GM21390 (cell line): ENCODE results near the gene RNF166.
"Not testable (repeated sequence)": the region's sequence is repeated elsewhere in the genome, so short reads cannot be mapped to it uniquely, and the experiment has no call there.

Experiments
- ATAC-seq: cut with Tn5 transposase; IDR thresholded peaks from one replicate; pipeline ENCODE4 v1.9.1; 2021; ENCODE audit not compliant: unreplicated experiment

Gene RNF166

GRCh38 chr16:88678224-88678979, 27.8 kb downstream of the RNF166 start:
- no peak for ATAC-seq

DNA sequence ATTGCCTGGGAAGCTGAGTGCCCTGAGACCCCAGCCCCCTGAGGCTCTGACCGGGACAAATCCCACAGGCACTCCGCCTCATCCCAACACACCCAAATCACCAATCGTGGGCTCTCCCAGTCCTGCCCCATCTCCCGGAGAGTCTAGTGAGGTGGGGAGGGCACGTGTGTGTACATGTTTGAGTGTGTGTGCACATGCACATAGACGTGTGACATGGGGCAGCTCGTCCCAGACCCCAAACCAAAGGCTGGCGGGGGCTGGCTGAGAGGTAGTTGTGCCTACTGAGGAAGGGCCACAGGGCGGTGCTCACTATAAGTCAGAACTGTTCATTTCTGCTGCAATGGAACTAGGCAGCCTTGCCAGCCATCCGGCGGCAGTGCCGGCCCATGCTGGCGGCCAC, 28.5 kb downstream of the RNF166 start:
- ATAC-seq: no peak

DNA sequence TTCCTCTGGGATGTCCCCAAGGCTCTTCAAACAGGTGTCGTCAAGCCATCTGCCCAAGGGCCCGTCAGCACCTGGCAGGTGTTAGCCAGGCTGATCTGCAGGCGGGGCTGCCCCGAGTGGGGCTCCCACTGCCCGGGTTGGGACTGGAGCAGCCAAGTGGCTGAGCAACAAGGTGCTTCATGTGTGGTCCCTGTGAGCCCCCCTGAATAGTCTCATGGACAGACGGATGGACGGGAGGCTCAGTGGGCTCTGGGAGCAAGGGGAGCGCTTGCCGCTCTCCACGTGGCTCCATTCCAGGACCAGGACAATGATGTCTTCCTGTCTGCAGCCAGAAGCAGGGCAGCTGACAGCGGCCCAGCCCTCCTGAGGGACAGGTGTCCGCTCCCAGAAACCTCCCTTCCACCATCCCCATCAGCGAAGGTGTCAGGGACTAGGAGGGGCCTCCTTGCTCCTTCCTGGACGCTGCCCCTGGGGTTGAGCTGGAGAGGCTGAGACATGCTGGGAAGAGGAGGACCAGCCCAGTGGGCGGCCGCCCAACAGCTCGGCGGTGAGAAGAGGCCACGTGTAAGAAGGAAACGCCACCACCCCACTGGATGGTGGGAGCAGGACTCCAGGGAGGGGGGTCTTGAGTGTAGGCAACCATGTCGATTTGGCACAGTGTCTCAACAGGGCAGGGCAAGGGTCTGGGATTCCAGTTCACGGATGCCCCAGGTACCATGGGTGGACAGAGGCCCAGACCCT, 29.5 kb downstream of the RNF166 start:
- no peak for ATAC-seq

- no peak for ATAC-seq
These were observed 32.4 kb downstream of the RNF166 start for GRCh38 chr16:88673716-88674379.

GRCh38 chr16:88672776-88673175, 33.4 kb downstream of the RNF166 start:
- ATAC-seq: no peak

DNA sequence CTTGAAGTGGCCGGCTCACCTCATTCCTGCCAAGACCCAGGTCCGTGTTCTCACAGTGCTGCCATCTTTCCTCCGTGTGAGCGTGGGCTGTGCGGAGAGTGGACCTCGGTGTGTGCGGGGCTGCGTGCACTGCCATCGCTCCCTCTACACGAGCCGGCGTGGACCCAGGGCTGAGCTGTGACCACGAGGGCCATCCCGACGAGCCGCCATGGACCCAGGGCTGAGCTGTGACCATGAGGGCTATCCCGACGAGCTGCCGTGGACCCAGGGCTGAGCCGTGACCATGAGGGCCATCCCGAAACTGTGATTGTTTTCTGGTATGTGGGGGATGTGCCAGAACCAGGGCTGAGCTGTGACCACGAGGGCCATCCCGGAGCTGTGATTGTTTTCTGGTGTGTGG, 34.4 kb downstream of the RNF166 start:
- ATAC-seq: no peak

GRCh38 chr16:88669980-88670379, 36.2 kb downstream of the RNF166 start:
- no peak for ATAC-seq

GRCh38 chr16:88669493-88669892, 36.7 kb downstream of the RNF166 start:
- not testable (repeated sequence) for ATAC-seq

- ATAC-seq: no peak
These were observed 38.7 kb downstream of the RNF166 start for GRCh38 chr16:88667461-88667860.

DNA sequence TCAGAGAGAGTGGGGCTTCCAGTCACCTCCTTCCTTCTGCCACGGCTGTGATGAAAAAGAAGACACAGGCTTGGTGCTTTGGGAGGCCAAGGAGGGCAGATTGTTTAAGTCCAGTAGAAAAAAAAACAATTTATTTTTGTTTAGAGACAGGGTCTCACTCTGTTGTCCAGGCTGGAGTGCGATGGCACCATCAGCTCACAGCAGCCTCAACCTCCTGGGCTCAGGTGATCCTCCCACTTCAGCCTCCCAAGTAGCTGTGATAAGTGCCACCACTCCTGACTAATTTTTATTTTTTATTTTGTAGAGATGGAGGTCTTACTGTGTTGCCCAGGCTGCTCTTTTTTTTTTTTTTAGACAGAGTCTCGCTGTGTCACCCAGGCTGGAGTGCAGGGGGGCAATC, 40.6 kb downstream of the RNF166 start:
- ATAC-seq: no peak

DNA sequence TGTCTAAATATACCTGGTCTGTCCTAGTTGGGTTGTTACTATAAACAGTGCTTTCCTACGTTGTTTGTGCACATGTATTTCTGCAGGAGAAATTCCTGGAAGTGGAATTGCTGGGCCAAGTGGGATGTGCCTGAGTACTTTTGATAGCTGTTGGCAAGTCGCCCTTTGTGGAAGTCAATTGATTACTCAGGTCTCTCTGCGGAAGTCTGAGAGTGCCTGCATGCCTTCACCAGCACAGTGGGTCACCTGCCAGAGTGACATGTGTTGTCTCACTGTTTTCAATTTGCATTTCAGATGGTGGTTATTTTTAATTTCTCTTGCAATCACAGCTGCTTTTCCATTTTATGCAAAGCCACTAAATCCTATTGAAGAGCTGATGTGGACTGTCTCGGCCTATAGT, 41.1 kb downstream of the RNF166 start:
- no peak for ATAC-seq

DNA sequence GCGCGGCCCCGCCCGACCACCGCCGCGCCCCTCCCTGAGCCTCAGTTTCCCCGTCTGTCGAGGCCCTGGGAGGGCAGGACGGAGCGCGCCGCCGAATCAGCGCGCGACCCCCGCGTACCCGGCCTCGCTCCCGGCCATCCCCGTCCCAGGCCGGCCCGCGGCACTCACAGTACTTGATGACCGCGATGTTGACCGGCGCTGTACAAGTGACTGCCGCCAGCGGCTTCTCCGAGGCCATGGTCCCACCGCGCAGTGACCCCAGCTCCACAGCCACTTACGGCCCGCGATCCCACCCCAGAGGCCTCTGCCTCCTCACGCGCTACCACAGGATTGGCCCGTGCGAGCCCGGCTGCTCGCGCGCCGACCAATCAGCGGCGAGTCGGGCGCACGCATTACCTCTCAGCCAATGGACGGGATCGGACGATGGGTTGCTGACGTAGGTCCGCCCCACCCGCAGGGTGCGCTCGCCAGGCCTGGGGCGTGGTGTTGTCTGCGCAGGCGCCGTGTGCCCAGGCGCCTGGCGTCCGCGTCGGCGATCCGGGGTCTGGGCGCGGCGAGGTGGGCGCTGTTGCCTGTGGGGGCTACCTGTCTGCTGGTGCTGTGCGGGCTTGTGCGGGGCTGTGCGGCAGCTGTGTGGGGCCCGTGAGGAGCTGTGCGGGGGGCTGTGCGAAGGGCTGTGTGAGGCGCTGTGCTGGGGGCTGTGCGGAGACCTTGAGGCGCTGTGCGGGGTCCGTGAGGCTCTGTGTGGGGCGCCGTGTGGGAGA, 43.2 kb downstream of the RNF166 start, which contains the start of gene MVD:
Gene MVD, minus strand, starts transcription at position 249 of the 764 bp plus-strand sequence. Its CDS starts 11 bp downstream, at position 238.
- peak; percentile 89 for ATAC-seq

- ATAC-seq: no peak
These were observed 43.9 kb downstream of the RNF166 start for GRCh38 chr16:88662222-88662842.

DNA sequence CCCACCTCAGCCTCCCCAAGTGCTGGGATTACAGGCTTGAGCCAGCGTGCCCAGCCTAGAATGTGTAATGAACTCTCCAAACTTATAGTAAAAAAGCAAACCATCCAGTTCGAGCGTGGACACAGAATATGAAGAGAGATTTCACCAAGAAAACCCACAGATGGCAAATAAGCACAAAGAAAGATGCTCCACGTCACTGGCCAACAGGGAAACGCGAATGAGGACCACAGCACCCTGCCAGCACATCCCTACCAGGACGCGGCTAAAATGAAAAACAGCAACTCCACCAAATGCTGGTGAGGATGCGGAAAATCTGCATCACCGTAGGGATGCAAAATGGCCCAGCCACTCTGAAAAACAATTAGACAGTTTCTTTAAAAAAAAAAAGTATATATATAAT, 44.7 kb downstream of the RNF166 start:
- no peak for ATAC-seq

GRCh38 chr16:88659160-88659559, 47.0 kb downstream of the RNF166 start:
- no peak for ATAC-seq

- ATAC-seq: no peak
These were observed 47.5 kb downstream of the RNF166 start for GRCh38 chr16:88658714-88659113.

DNA sequence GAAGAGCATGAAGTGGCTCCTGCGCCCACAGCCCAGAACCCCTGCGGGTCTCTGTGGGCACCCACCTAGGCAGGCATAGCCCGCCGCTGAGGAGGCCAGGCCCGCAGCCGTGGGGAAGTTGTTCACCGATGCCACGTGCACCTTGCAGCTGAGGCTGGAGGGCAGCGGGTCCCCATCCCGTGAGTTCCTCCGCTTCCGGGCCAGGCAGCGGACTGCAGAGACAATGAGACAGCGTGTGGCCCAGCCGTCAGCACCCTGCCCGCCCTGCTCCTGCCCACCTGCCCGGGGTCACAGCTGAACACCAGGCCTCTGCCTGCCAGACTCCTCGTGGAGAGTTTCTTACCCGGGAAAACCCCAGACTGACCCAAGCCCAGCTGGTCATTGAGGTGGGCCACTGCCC, 48.8 kb downstream of the RNF166 start:
- ATAC-seq: no peak

DNA sequence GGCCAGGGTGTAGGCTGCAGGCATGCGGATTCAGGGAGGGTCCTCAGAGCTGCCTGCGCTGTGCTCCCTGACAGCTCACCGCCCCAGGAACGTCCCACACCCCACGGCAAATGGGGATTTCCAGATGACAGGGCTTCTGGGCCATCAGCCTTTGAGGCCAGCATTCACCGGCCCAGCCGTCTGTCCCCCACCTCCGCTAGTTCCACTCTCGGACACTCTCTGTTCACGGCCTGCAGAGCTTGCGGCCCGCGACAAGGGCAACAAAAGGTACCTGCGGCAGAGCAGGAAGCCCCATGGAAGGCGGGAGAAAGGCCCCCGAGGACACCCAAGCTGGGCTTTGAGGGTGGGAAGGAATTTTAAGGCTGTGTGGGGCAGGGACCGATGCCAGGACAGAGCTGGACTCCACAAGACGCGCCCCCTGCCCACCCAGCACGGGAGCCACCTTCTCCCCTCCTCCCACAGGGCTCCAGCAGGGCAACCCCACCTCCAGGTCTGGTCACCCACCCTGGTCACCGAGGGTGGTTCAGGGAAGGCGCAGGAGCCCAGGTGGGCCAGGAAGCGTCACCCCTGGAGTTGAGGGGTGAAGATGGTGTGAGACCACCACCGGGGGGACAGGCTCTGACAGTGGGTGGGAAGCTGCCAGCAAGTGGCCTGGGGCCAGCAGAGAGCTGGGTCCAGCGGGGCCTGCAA, 49.8 kb downstream of the RNF166 start:
- no peak for ATAC-seq

DNA sequence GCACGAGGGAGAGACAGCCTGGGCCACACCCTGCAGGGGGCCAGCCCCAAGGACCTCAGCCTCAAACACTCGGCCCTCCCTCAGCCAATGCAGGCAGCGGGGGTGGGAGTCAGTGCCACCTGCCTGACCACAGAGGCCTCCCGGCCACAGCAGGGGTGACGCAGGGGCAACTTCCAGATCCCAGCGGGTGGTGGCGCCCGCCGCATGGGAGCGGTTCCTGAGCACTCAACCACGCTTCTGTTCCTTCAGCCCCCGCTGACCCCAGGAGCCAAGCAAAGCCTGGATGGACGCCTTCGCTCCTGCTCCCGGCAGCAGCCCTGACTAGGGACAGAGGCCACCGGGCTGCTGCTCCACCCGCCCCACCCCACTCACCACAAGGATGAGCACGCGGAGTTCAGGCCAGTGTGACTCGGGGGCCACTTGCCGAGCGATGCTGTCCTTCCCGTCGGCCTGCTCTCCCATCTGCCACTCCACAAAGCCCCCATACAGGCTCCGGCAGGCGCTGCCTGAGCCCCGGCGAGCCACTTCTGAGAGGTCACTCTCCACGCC, 50.4 kb downstream of the RNF166 start:
- no peak for ATAC-seq
